ENCODE results near the gene GRIN2A. TPM values are rescaled to one million over a fixed set of nuclear protein-coding genes. Genes with fewer than 3 reads are reported as not detected.

Gene GRIN2A
- total and polyA plus RNA-seq, 3 donors from 2014 or later, result 7.0 to 20.3 (median 10.4) TPM

- TF ChIP-seq POLR2A (IDR thresholded peaks at IDR 0.05), result no peak
- TF ChIP-seq, protein P1, sequence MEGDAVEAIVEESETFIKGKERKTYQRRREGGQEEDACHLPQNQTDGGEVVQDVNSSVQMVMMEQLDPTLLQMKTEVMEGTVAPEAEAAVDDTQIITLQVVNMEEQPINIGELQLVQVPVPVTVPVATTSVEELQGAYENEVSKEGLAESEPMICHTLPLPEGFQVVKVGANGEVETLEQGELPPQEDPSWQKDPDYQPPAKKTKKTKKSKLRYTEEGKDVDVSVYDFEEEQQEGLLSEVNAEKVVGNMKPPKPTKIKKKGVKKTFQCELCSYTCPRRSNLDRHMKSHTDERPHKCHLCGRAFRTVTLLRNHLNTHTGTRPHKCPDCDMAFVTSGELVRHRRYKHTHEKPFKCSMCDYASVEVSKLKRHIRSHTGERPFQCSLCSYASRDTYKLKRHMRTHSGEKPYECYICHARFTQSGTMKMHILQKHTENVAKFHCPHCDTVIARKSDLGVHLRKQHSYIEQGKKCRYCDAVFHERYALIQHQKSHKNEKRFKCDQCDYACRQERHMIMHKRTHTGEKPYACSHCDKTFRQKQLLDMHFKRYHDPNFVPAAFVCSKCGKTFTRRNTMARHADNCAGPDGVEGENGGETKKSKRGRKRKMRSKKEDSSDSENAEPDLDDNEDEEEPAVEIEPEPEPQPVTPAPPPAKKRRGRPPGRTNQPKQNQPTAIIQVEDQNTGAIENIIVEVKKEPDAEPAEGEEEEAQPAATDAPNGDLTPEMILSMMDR (IDR thresholded peaks at IDR 0.05), result no peak
- H3K4me1 ChIP-seq, result no peaks in the 10 kb centered on the region
- H3K4me3 ChIP-seq, result no peak overlapping the region
- no peaks in the 10 kb centered on the region for H3K36me3 ChIP-seq (ENCODE audit: low read depth, missing control alignments)
- no peak for DNase-seq
- no peaks in the 10 kb centered on the region for H3K9me3 ChIP-seq
- H3K27ac ChIP-seq, result no peak overlapping the region
- WGBS, 2 donors, result 65 to 77% methylated on average over 2 of the region's 2 CpGs
- intact Hi-C loops (cut with DNase I; ENCODE audit: low total_unique reads), result no loop called here
- no peaks in the 10 kb centered on the region for H3K27me3 ChIP-seq
These were observed 321.4 kb downstream of the GRIN2A start for GRCh38 chr16:9860876-9861275.

- intact Hi-C loops (cut with DNase I; ENCODE audit: low total_unique reads), result no loop called here
- Histone ChIP-seq H3K27ac (no peak overlapping the region), H3K36me3 (ENCODE audit: low read depth, missing control alignments) (no peaks in the 10 kb centered on the region), H3K9me3 (no peaks in the 10 kb centered on the region), H3K4me1 (no peaks in the 10 kb centered on the region), H3K27me3 (no peaks in the 10 kb centered on the region), H3K4me3 (no peak overlapping the region)
- DNase-seq, result no peak
- TF ChIP-seq POLR2A (IDR thresholded peaks at IDR 0.05), result no peak
- TF ChIP-seq, protein P1 (IDR thresholded peaks at IDR 0.05), result no peak
- WGBS, 2 donors, result 84 to 90% methylated on average over 8 of the region's 8 CpGs
These were observed 322.4 kb downstream of the GRIN2A start for GRCh38 chr16:9859701-9860327.

- intact Hi-C loops (cut with DNase I; ENCODE audit: low total_unique reads), result no loop called here
- no peaks in the 10 kb centered on the region for H3K9me3 ChIP-seq
- DNase-seq, result no peak
- H3K4me3 ChIP-seq, result no peak overlapping the region
- H3K27ac ChIP-seq, result no peak overlapping the region
- no peaks in the 10 kb centered on the region for H3K4me1 ChIP-seq
- H3K27me3 ChIP-seq, result no peaks in the 10 kb centered on the region
- WGBS, 2 donors, result 33 to 78% methylated on average over 2 of the region's 2 CpGs
- H3K36me3 ChIP-seq (ENCODE audit: low read depth, missing control alignments), result no peaks in the 10 kb centered on the region
- TF ChIP-seq, protein P1 (IDR thresholded peaks at IDR 0.05), result no peak
- TF ChIP-seq POLR2A (IDR thresholded peaks at IDR 0.05), result no peak
These were observed 327.6 kb downstream of the GRIN2A start for GRCh38 chr16:9854675-9855074.

DNA sequence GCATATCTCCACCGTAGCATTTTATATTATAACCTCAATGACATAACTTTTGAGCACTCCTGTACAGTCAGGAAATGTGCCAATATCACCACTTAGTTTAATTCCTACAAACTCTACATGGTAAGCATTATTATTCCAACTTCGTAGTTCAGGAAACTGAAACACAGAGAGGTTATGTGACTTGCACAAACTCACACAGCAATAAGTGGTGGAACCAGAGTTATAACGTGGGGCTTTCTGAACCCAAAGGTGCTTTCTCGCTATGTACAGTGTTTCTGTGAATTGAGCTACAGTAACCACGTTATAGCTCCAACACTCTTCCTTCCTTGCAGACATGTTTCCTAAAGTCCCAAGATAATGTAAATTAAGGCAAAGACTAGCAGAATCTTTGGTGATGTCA is 330.2 kb downstream of the GRIN2A start:
- intact Hi-C loops (cut with DNase I; ENCODE audit: low total_unique reads), result no loop called here
- Histone ChIP-seq H3K4me1 (no peaks in the 10 kb centered on the region), H3K9me3 (no peaks in the 10 kb centered on the region), H3K27ac (no peak overlapping the region), H3K36me3 (ENCODE audit: low read depth, missing control alignments) (no peaks in the 10 kb centered on the region), H3K4me3 (no peak overlapping the region), H3K27me3 (no peaks in the 10 kb centered on the region)
- 88 to 92% methylated on average over 5 of the region's 5 CpGs for WGBS, 2 donors
- no peak for TF ChIP-seq POLR2A (IDR thresholded peaks at IDR 0.05)
- TF ChIP-seq, protein P1 (IDR thresholded peaks at IDR 0.05), result no peak
- no peak for DNase-seq

- H3K27me3 ChIP-seq, result no peaks in the 10 kb centered on the region
- no peak overlapping the region for H3K27ac ChIP-seq
- WGBS, 2 donors, result 17 to 23% methylated on average over 9 of the region's 9 CpGs
- H3K36me3 ChIP-seq (ENCODE audit: low read depth, missing control alignments), result no peaks in the 10 kb centered on the region
- no peak overlapping the region for H3K4me3 ChIP-seq
- no peaks in the 10 kb centered on the region for H3K9me3 ChIP-seq
- intact Hi-C loops (cut with DNase I; ENCODE audit: low total_unique reads), result no loop called here
- H3K4me1 ChIP-seq, result no peaks in the 10 kb centered on the region
- no peak for TF ChIP-seq POLR2A (IDR thresholded peaks at IDR 0.05)
- TF ChIP-seq, protein P1 (IDR thresholded peaks at IDR 0.05), result no peak
- no peak for DNase-seq
These were observed 331.4 kb downstream of the GRIN2A start for GRCh38 chr16:9850817-9851216.
